ENCODE measurements around the gene ELOVL1. TPM values are rescaled to one million over a fixed set of nuclear protein-coding genes. Genes with fewer than 3 reads are reported as not detected.
A peak's percentile ranks its signal among the peaks of the same experiment; 100 is the strongest.
"Not testable (repeated sequence)": the region's sequence is repeated elsewhere in the genome, so short reads cannot be mapped to it uniquely, and the experiment has no call there.

ELOVL1 gene
- total RNA-seq, 4 donors from 2014 or later: 19.6 to 26.7 (median 21.4) TPM

GRCh38 chr1:43370564-43370963 lies 2.8 kb upstream of the ELOVL1 start:
- ATAC-seq: no peak
- H3K9me3 ChIP-seq: no peaks in the 10 kb centered on the region
- no peaks in the 10 kb centered on the region for H3K27me3 ChIP-seq
- DNase-seq: no peak
- no peak overlapping the region for H3K27ac ChIP-seq
- peaks cover 21 to 24% of the 10 kb centered on the region in 2 donors for H3K4me1 ChIP-seq
- no peak for TF ChIP-seq POLR2A (IDR thresholded peaks at IDR 0.05)
- no peak for TF ChIP-seq CTCF (IDR thresholded peaks at IDR 0.05 in 4 of 5, conservative IDR thresholded peaks at IDR 0.05 in 1 of 5)
- no peak overlapping the region for H3K4me3 ChIP-seq
- in situ Hi-C loops (cut with MboI; ENCODE audit: low sequenced_read_pairs in 4 of 4): no loop called here
- intact Hi-C loops (cut with DNase I; ENCODE audit: low total_unique reads): no loop called here
- H3K36me3 ChIP-seq: peaks cover 0 to under 1% of the 10 kb centered on the region in 2 donors

GRCh38 chr1:43369779-43370178 lies 2.0 kb upstream of the ELOVL1 start:
- H3K4me3 ChIP-seq; DNase-seq; in situ Hi-C loops (cut with MboI; ENCODE audit: low sequenced_read_pairs in 4 of 4); H3K27me3 ChIP-seq; H3K27ac ChIP-seq; ATAC-seq; H3K36me3 ChIP-seq; H3K9me3 ChIP-seq: not testable (repeated sequence)
- intact Hi-C loops (cut with DNase I; ENCODE audit: low total_unique reads): loop anchor here (5.0 kb wide), 2 partner anchors 83 to 197 kb away; partner anchors contain the start of genes CFAP57, EBNA1BP2 and HYI
- H3K4me1 ChIP-seq: peaks cover 21 to 24% of the 10 kb centered on the region in 2 donors

DNA sequence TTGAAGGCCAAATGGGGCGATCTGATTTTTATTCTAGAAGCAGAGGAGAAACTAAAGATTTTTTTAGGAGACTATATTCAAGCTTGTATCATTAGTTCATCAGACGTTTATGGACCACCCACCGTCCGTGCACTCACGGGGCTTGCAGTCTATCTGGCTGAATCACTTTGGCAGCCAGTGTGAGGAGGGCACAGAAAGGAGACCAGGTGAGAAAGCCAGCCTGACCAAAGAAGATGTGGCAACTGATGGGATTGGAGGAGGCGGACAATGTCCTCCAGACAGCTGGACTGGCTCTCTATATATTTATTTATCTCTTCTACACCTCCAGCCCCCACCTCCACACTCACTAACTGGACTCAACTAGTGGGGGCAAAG lies 822 bp upstream of the ELOVL1 start:
- ATAC-seq (no peak), DNase-seq (no peak)
- intact Hi-C loops (cut with DNase I; ENCODE audit: low total_unique reads) (loop anchor here (1.0 to 5.0 kb wide), 5 partner anchors 19 to 196 kb away; partner anchors contain the start of genes CFAP57, EBNA1BP2, HYI and MED8), in situ Hi-C loops (cut with MboI; ENCODE audit: low sequenced_read_pairs in 4 of 4) (no loop called here)
- Histone ChIP-seq H3K27ac (peak overlapping the region; percentile 89 to 97 (median 94)), H3K4me3 (peak overlapping the region; percentile 86 to 95 (median 94)), H3K36me3 (peaks cover 0 to 20% of the 10 kb centered on the region in 2 donors), H3K4me1 (peaks cover 19 to 24% of the 10 kb centered on the region in 2 donors), H3K27me3 (no peaks in the 10 kb centered on the region), H3K9me3 (no peaks in the 10 kb centered on the region)
- TF ChIP-seq POLR2A (IDR thresholded peaks at IDR 0.05): no peak
- TF ChIP-seq CTCF (IDR thresholded peaks at IDR 0.05 in 4 of 5, conservative IDR thresholded peaks at IDR 0.05 in 1 of 5): no peak

DNA sequence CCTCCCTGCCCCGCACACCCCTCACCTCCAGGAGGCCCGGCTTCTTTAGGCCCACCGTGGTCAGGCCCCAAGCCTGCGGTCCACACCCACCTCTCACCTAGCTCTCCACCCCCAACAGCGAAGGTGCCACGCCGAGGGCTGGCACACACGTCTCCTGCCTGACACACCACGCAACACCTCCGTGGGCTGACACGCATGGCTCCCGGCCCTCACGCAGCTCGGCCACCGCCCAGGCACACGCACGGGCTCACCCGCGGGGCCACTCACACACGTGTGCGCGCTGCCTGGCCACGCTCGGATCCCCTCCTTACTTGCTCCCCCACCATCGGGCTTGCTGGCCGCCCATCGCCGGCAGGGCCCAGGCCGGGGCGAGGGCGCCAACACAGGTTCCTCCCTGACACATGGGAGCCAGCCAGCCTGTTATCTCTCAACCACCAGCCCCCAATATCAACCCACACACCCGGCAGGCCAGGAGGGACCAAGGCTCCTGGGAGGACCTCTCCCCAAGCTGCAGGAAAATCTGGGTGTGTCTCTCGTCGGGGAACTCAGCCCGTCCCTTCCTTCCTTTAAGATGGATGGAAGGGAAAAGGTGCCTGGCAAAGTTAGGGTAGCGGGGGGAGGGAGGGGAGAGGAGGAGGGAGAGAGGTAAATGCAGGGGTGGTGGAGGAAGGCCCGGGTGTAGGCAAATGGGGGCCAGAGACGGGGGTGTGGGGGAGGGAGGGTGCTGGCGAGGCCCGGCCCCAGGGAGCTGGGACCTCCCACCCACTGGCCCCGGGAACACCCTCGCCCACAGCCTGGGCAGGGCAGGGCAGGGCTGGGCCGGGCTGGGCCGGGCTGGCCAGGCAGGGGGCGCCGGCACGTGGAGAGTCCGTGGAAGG lies 546 bp downstream of the ELOVL1 start:
- H3K27ac ChIP-seq: peak overlapping the region; percentile 89 to 97 (median 94)
- intact Hi-C loops (cut with DNase I; ENCODE audit: low total_unique reads) (loop anchor here (5.0 kb wide), 2 partner anchors 85 to 195 kb away; partner anchors contain the start of genes CFAP57, EBNA1BP2 and HYI), in situ Hi-C loops (cut with MboI; ENCODE audit: low sequenced_read_pairs in 4 of 4) (no loop called here)
- H3K36me3 ChIP-seq: peaks cover 0 to 33% of the 10 kb centered on the region in 2 donors
- peaks cover 17 to 24% of the 10 kb centered on the region in 2 donors for H3K4me1 ChIP-seq
- H3K9me3 ChIP-seq: no peaks in the 10 kb centered on the region
- TF ChIP-seq CTCF (IDR thresholded peaks at IDR 0.05 in 4 of 5, conservative IDR thresholded peaks at IDR 0.05 in 1 of 5): no peak
- TF ChIP-seq POLR2A (IDR thresholded peaks at IDR 0.05): no peak
- H3K4me3 ChIP-seq: peak overlapping the region; percentile 86 to 95 (median 94)
- DNase-seq (no peak), ATAC-seq (peak; percentile 52 to 55)
- H3K27me3 ChIP-seq: no peaks in the 10 kb centered on the region

DNA sequence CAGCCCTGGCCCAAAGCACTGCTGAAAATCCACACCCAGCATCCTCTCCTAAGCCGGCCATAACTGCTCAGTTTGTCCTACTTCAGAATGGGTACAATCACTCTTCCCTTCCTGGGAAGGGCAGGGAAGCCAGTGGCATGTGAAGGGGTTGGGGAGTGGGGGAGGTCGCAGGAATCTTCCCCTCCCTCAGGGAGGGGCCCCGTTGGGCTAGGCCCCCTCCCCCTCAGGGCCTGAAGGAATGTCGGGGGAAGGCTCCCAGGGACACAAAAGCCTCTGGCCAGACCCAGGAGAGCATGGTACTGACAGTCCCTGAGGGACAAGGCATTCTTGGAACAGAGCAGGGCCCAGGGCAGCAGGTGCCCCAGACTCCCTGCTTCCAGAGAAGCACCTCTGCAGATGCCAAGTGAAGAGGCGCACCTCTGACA lies 1.2 kb downstream of the ELOVL1 start:
- H3K27ac ChIP-seq: peak overlapping the region; percentile 89 to 97 (median 94)
- intact Hi-C loops (cut with DNase I; ENCODE audit: low total_unique reads) (loop anchor here (5.0 kb wide), 2 partner anchors 86 to 194 kb away; partner anchors contain the start of genes CFAP57, EBNA1BP2 and HYI), in situ Hi-C loops (cut with MboI; ENCODE audit: low sequenced_read_pairs in 4 of 4) (no loop called here)
- DNase-seq: no peak
- TF ChIP-seq POLR2A (IDR thresholded peaks at IDR 0.05) (no peak), CTCF (IDR thresholded peaks at IDR 0.05 in 4 of 5, conservative IDR thresholded peaks at IDR 0.05 in 1 of 5) (no peak)
- ATAC-seq: no peak
- H3K4me3 ChIP-seq: peak overlapping the region; percentile 86 to 95 (median 94)
- peaks cover 17 to 24% of the 10 kb centered on the region in 2 donors for H3K4me1 ChIP-seq
- no peaks in the 10 kb centered on the region for H3K9me3 ChIP-seq
- no peaks in the 10 kb centered on the region for H3K27me3 ChIP-seq
- H3K36me3 ChIP-seq: peaks cover 0 to 40% of the 10 kb centered on the region in 2 donors

Measured in gastrocnemius medialis (tissue), 4 donors.